Adrenal gland (tissue), 12 donors: ENCODE measurements around the gene CAPN8. TPM values are rescaled to one million over a fixed set of nuclear protein-coding genes. Genes with fewer than 3 reads are reported as not detected.

Experiments used
- DNase-seq, 7 donors: peaks; one replicate each; pipeline ENCODE4 v3.0.0-alpha.2; 2019 to 2020
- H3K27ac ChIP-seq, 5 donors: fragments of 200-600 bp; sonication (generic) in 4 of 5; 1 replicate in 3 of 5; 2 replicates in 2 of 5; pipeline versions ENCODE4 v1.5.1 to v1.8.0; 2016 to 2020; ENCODE audit warnings: mild to moderate bottlenecking in 1 of 5
- H3K27me3 ChIP-seq: fragments of 200-600 bp; 2 replicates; pipeline ENCODE4 v1.8.0; 2021
- H3K36me3 ChIP-seq, 2 donors: fragments of 200-600 bp; replicated peaks in 1 of 2; 1 replicate in 1 of 2; 2 replicates in 1 of 2; pipeline versions ENCODE4 v1.5.1 to v1.8.0; 2018 to 2022
- H3K4me1 ChIP-seq, 2 donors: fragments of 200-600 bp; replicated peaks in 1 of 2; 1 replicate in 1 of 2; 2 replicates in 1 of 2; pipeline versions ENCODE4 v1.5.1 to v1.8.0; 2018 to 2021
- H3K4me3 ChIP-seq, 4 donors: fragments of 200-600 bp; sonication (generic) in 3 of 4; one replicate each; pipeline ENCODE4 v1.5.1; 2016 to 2018
- H3K9me3 ChIP-seq, 3 donors: fragments of 200-600 bp; sonication (generic) in 1 of 3; replicated peaks in 1 of 3; 1 replicate in 2 of 3; 2 replicates in 1 of 3; pipeline versions ENCODE4 v1.5.1 to v1.8.0; 2016 to 2021
- CTCF ChIP-seq, 6 experiments: fragments of 450-650 bp in 4 of 6; fragments of 200-600 bp in 2 of 6; sonication (generic) in 1 of 6; IDR thresholded peaks; 1 replicate in 5 of 6; 2 replicates in 1 of 6; pipeline versions ENCODE4 v1.5.1 to v1.8.0; 2016 to 2021; ENCODE audit warnings: antibody characterized with exemption in 6 of 6, mild to moderate bottlenecking in 2 of 6, moderate library complexity in 1 of 6
- POLR2A ChIP-seq, 2 donors: fragments of 450-650 bp; IDR thresholded peaks; one replicate each; pipeline ENCODE4 v1.6.1; 2017; ENCODE audit warnings: antibody characterized with exemption in 2 of 2, mild to moderate bottlenecking in 2 of 2, moderate library complexity in 1 of 2
- WGBS, 4 donors: extraction: QIAGEN DNeasy Blood & Tissue Kit in 2 of 4; methylation state at CpG; one replicate each; pipeline versions ENCODE4 v1.1.5 to v1.1.7; 2013 to 2017; 5-methylcytosine and 5-hydroxymethylcytosine counted together
- intact Hi-C, 2 donors: fragments of 100-400 bp; cut with DNase I; formaldehyde crosslinking; loops; one replicate each; pipeline versions ENCODE4 v1.14.1 to v1.15.0; 2022 to 2023
- polyA plus RNA-seq, 3 donors: library from polyadenylated mRNA; stranded (reverse); fragments of 200-250 nt in 2 of 3; fragments of 350-450 nt in 1 of 3; fragmentation: Illumina TruSeq in 1 of 3; extraction: RNeasy Lipid Tissue Mini Kit (QIAGEN cat#74804) in 1 of 3; gene quantifications; one replicate each; pipeline ENCODE4 v1.2.3, GENCODE V29; 2013 to 2014
- total RNA-seq, 9 donors: library from RNA; depleted of rRNA in 4 of 9; stranded (reverse); fragments of >200 nt in 4 of 9; fragments of 120-200 nt in 1 of 9; fragmentation: NEBNext Ultra II Directional in 1 of 9; extraction: Animal tissue kit (Norgen Biotek cat#: 25700) in 1 of 9; gene quantifications; one replicate each; pipeline versions ENCODE4 v1.1.0 to v1.2.4, GENCODE V29; 2013 to 2023
- donor health status: healthy with polysubstance abuse.
- donor health status: Bipolar disorder and iron deficiency.
- donor health status: DM: yes; HTN: yes; CAD: no.
- donor health status: DM: no; HTN: no; CAD: no.
- donor health status: DM: no; HTN: no; CAD: no.
- donor health status: DM: yes; HTN: yes; CAD: no.

The CAPN8 gene
- total and polyA plus RNA-seq, 12 donors: 0.14 to 1.7 (median 0.79) TPM; not detected in 4

DNA sequence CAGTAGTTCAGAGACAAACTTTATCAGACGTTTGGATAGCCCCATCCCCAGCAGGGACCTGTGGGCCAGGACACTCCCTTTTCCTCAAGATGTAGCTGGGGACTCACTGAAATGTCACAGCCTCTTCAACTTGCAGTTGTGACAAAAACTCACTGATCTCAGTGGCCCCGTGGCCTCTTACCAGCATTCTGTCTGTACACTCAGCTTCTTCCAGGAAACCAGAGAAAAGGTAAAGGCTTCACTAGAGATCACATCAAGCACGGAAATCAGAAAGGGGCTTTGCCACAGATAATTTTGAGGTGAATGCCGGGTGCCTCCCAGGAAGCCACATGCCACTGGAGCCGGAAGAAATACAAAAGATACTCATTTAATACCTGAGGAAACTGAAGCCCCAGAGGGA, 150.1 kb downstream of the CAPN8 start:
- no peak for DNase-seq
- Histone ChIP-seq H3K27me3 (no peaks in the 10 kb centered on the region), H3K27ac (no peak overlapping the region), H3K36me3 (no peaks in the 10 kb centered on the region), H3K4me3 (no peak overlapping the region), H3K9me3 (no peaks in the 10 kb centered on the region), H3K4me1 (no peaks in the 10 kb centered on the region)
- 65 to 83% (median 75%) methylated on average over 5 of the region's 5 CpGs for WGBS, 4 donors
- intact Hi-C loops: no loop called here
- TF ChIP-seq CTCF (IDR thresholded peaks at IDR 0.05) (no peak), POLR2A (IDR thresholded peaks at IDR 0.05) (no peak)

DNA sequence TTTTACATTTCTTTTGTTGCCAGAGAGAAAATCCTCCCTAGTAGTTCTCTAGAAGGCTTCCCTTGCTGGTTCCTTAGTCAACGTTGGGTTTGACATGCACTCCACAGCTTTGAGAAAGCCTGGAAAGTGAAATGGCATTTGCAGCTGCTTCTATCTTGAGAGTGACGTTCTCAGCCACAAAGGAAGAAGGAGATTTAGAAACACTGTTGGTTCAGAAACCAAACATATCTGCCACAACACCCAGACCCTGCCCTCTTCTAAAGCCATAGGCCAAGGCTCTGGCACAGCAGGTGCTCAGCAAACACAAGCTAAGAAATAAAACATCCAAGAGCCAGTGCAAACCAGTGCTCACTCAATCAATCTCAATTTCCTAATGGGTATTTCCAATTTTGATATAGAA, 150.9 kb downstream of the CAPN8 start:
- Histone ChIP-seq H3K4me3 (no peak overlapping the region), H3K9me3 (no peaks in the 10 kb centered on the region), H3K27ac (no peak overlapping the region), H3K27me3 (no peaks in the 10 kb centered on the region), H3K36me3 (no peaks in the 10 kb centered on the region), H3K4me1 (no peaks in the 10 kb centered on the region)
- intact Hi-C loops: no loop called here
- TF ChIP-seq CTCF (IDR thresholded peaks at IDR 0.05): no peak
- TF ChIP-seq POLR2A (IDR thresholded peaks at IDR 0.05): no peak
- DNase-seq: no peak
- 66 to 71% (median 69%) methylated on average over 2 of the region's 2 CpGs for WGBS, 4 donors

- H3K36me3 ChIP-seq: no peaks in the 10 kb centered on the region
- WGBS, 4 donors: 52 to 59% (median 55%) methylated on average over 4 of the region's 4 CpGs
- no peak for DNase-seq
- H3K9me3 ChIP-seq: no peaks in the 10 kb centered on the region
- TF ChIP-seq POLR2A (IDR thresholded peaks at IDR 0.05): no peak
- TF ChIP-seq CTCF (IDR thresholded peaks at IDR 0.05): no peak
- no peaks in the 10 kb centered on the region for H3K4me1 ChIP-seq
- no peak overlapping the region for H3K27ac ChIP-seq
- no peaks in the 10 kb centered on the region for H3K27me3 ChIP-seq
- intact Hi-C loops: no loop called here
- H3K4me3 ChIP-seq: no peak overlapping the region
Measured at GRCh38 chr1:223513309-223513708, 152.2 kb downstream of the CAPN8 start.

DNA sequence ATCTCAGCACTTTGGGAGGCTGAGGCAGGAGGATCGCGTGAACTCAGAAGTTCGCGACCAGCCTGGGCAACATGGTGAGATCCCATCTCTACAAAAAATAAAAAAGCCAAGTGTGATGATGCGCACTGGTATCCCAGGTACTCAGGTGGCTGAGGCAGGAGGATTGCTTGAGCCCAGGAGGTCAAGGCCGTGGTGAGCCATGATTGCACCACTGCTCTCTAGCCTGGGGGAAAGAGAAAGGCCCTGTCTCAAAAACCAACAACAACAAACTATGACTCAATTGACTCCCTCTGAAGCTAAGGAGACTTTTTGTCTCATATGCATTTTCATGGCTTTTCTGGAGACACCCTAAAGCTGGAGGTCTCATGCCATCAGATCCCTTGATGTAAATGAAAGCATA, 153.4 kb downstream of the CAPN8 start:
- no peaks in the 10 kb centered on the region for H3K27me3 ChIP-seq
- WGBS, 4 donors: 81 to 89% (median 88%) methylated on average over 6 of the region's 6 CpGs
- no peaks in the 10 kb centered on the region for H3K9me3 ChIP-seq
- no peak for TF ChIP-seq POLR2A (IDR thresholded peaks at IDR 0.05)
- TF ChIP-seq CTCF (IDR thresholded peaks at IDR 0.05): no peak
- no peaks in the 10 kb centered on the region for H3K4me1 ChIP-seq
- H3K36me3 ChIP-seq: no peaks in the 10 kb centered on the region
- DNase-seq: no peak
- no peak overlapping the region for H3K27ac ChIP-seq
- no peak overlapping the region for H3K4me3 ChIP-seq
- intact Hi-C loops: no loop called here
